GM18873 (cell line): ENCODE data around the gene PRKCH.
"Not testable (repeated sequence)": the region's sequence is repeated elsewhere in the genome, so short reads cannot be mapped to it uniquely, and the experiment has no call there.

Experiments
- ATAC-seq: cut with Tn5 transposase; IDR thresholded peaks from one replicate; pipeline ENCODE4 v1.9.1; 2021; ENCODE audit warnings: mild to moderate bottlenecking, moderate library complexity, moderate number of reproducible peaks; ENCODE audit not compliant: unreplicated experiment, low FRiP score

PRKCH gene

GRCh38 chr14:61444215-61444768 lies 122.9 kb downstream of the PRKCH start:
- ATAC-seq = no peak

- ATAC-seq = no peak
These were observed 130.1 kb downstream of the PRKCH start for GRCh38 chr14:61451491-61451890.

- ATAC-seq = no peak
These were observed 130.6 kb downstream of the PRKCH start for GRCh38 chr14:61451891-61452400.

- no peak for ATAC-seq
These were observed 131.1 kb downstream of the PRKCH start for GRCh38 chr14:61452452-61452851.

GRCh38 chr14:61453103-61453767 lies 131.9 kb downstream of the PRKCH start:
- ATAC-seq = no peak

GRCh38 chr14:61454545-61454944 lies 133.2 kb downstream of the PRKCH start:
- ATAC-seq = no peak

GRCh38 chr14:61455351-61455750 lies 134.0 kb downstream of the PRKCH start:
- ATAC-seq = no peak

GRCh38 chr14:61456720-61457119 lies 135.3 kb downstream of the PRKCH start:
- peak; percentile 77 for ATAC-seq

- ATAC-seq = no peak
These were observed 137.4 kb downstream of the PRKCH start for GRCh38 chr14:61458766-61459165.

- no peak for ATAC-seq
These were observed 137.8 kb downstream of the PRKCH start for GRCh38 chr14:61459229-61459628.

GRCh38 chr14:61460063-61460462 lies 138.7 kb downstream of the PRKCH start:
- ATAC-seq = no peak

- no peak for ATAC-seq
These were observed 139.6 kb downstream of the PRKCH start for GRCh38 chr14:61460718-61461611.

GRCh38 chr14:61461808-61462275 lies 140.5 kb downstream of the PRKCH start:
- no peak for ATAC-seq

- ATAC-seq = no peak
These were observed 141.3 kb downstream of the PRKCH start for GRCh38 chr14:61462566-61463193.

- no peak for ATAC-seq
These were observed 142.4 kb downstream of the PRKCH start for GRCh38 chr14:61463664-61464285.

- not testable (repeated sequence) for ATAC-seq
These were observed 143.4 kb downstream of the PRKCH start for GRCh38 chr14:61464539-61465320.

- ATAC-seq = no peak
These were observed 145.0 kb downstream of the PRKCH start for GRCh38 chr14:61466249-61466904.

- no peak for ATAC-seq
These were observed 145.5 kb downstream of the PRKCH start for GRCh38 chr14:61466905-61467280.

GRCh38 chr14:61467296-61467695 lies 145.9 kb downstream of the PRKCH start:
- no peak for ATAC-seq
